GM23248 (cell line): Measurements from ENCODE around the gene TEAD1. TPM values are rescaled to one million over a fixed set of nuclear protein-coding genes. Genes with fewer than 3 reads are reported as not detected.

Source experiments
- DNase-seq: peaks from one replicate; pipeline ENCODE4 v3.0.0-alpha.2; 2015
- H2AFZ ChIP-seq: fragments of 200-600 bp; sonication (generic); 2 replicates; pipeline ENCODE4 v1.6.1; 2016; ENCODE audit warnings: antibody characterized with exemption
- H3F3A ChIP-seq: fragments of 200-600 bp; sonication (generic); 2 replicates; pipeline ENCODE4 v1.6.1; 2016; ENCODE audit warnings: mild to moderate bottlenecking, antibody characterized with exemption, mixed run types; ENCODE audit not compliant: insufficient read depth
- H3K27ac ChIP-seq: fragments of 200-600 bp; sonication (generic); 2 replicates; pipeline ENCODE4 v1.5.1; 2016; ENCODE audit warnings: mild to moderate bottlenecking
- H3K27me3 ChIP-seq: fragments of 200-600 bp; sonication (generic); replicated peaks from 2 replicates; pipeline ENCODE4 v1.6.1; 2016; ENCODE audit warnings: mild to moderate bottlenecking; ENCODE audit not compliant: insufficient read depth
- H3K36me3 ChIP-seq: fragments of 200-600 bp; sonication (generic); 2 replicates; pipeline ENCODE4 v1.6.1; 2016; ENCODE audit warnings: low read depth, mild to moderate bottlenecking
- H3K4me1 ChIP-seq: fragments of 200-600 bp; sonication (generic); 2 replicates; pipeline ENCODE4 v1.6.1; 2016; ENCODE audit warnings: mild to moderate bottlenecking; ENCODE audit not compliant: insufficient read depth
- H3K4me2 ChIP-seq: fragments of 200-600 bp; sonication (generic); one replicate; pipeline ENCODE4 v1.6.1; 2016; ENCODE audit warnings: mild to moderate bottlenecking; ENCODE audit not compliant: unreplicated experiment
- H3K4me3 ChIP-seq: fragments of 200-600 bp; sonication (generic); 2 replicates; pipeline ENCODE4 v1.5.1; 2016; ENCODE audit warnings: mild to moderate bottlenecking
- H3K79me2 ChIP-seq: fragments of 200-600 bp; sonication (generic); 2 replicates; pipeline ENCODE4 v1.6.1; 2016; ENCODE audit warnings: mild to moderate bottlenecking; ENCODE audit not compliant: insufficient read depth
- H3K9ac ChIP-seq: fragments of 200-600 bp; sonication (generic); 2 replicates; pipeline ENCODE4 v1.6.1; 2016; ENCODE audit warnings: mild to moderate bottlenecking
- H3K9me2 ChIP-seq: fragments of 200-600 bp; sonication (generic); 2 replicates; pipeline ENCODE4 v1.6.1; 2016; ENCODE audit warnings: mixed run types, mild to moderate bottlenecking, moderate library complexity; ENCODE audit not compliant: insufficient read depth
- H3K9me3 ChIP-seq: fragments of 200-600 bp; sonication (generic); one replicate; pipeline ENCODE4 v1.6.1; 2017; ENCODE audit warnings: low read depth
- H4K20me1 ChIP-seq: fragments of 200-600 bp; sonication (generic); 2 replicates; pipeline ENCODE4 v1.6.0; 2016; ENCODE audit not compliant: insufficient read depth
- EZH2 ChIP-seq: fragments of 200-600 bp; sonication (generic); IDR thresholded peaks from 2 replicates; pipeline ENCODE4 v1.6.1; 2018; ENCODE audit warnings: antibody characterized with exemption, mild to moderate bottlenecking; ENCODE audit not compliant: insufficient read depth, poor library complexity, severe bottlenecking
- EZH2phosphoT487 ChIP-seq: fragments of 200-600 bp; sonication (generic); IDR thresholded peaks from 2 replicates; pipeline ENCODE4 v1.6.1; 2018; ENCODE audit warnings: antibody characterized with exemption, moderate library complexity, mild to moderate bottlenecking, low read depth; ENCODE audit not compliant: insufficient read depth
- WGBS, 2 experiments: methylation state at CpG; one replicate each; pipeline ENCODE4 v1.1.6; 2015 to 2017; ENCODE audit warnings: low lambda C conversion rate in 2 of 2, low coverage in 1 of 2; ENCODE audit errors: missing lambda C conversion rate in 2 of 2; 5-methylcytosine and 5-hydroxymethylcytosine counted together
- in situ Hi-C: fragments of 300-500 bp; cut with MboI; formaldehyde crosslinking; loops from 2 replicates; pipeline ENCODE4 v1.15.0; 2020
- polyA plus RNA-seq: library from polyadenylated mRNA; unstranded; fragments of >200 nt; fragmentation: Nextera tagmentation; extraction: Ambion mirVana; gene quantifications from 2 replicates; pipeline ENCODE4 v1.2.1, GENCODE V29; 2016
- total RNA-seq: library from RNA; depleted of rRNA; stranded (reverse); fragments of >200 nt; shearing (Covaris generic); gene quantifications from 2 replicates; pipeline ENCODE4 v1.2.3, GENCODE V29; 2014

The TEAD1 gene
- total and polyA plus RNA-seq, 2 experiments from 2014 or later, result 52.3 to 144 TPM

DNA sequence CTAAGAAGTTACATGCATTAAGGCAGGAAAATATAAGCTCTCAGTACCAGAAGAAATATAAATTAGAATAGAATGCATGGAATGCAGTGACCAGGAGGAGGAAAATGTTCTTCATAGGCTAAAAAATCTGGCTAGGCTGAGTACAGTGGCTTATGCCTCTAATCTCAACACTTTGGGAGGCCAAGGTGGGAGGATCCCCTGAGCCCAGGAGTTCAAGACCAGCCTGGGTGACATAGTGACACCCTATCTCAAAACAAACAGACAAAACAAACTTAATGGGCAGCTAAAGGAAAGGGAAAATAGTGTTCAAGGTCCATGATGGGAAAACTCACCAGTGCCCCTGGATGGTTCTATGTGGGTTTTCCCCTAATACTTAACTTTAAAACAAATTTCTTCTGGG is 256.6 kb downstream of the TEAD1 start:
- Histone ChIP-seq H3K4me2 (no peak overlapping the region), H3K27ac (no peak overlapping the region), H3K9me2 (no peaks in the 10 kb centered on the region), H3F3A (peaks cover 12% of the 10 kb centered on the region; the same call in 1 of the 2 replicates), H3K27me3 (no peaks in the 10 kb centered on the region), H3K9me3 (no peaks in the 10 kb centered on the region), H2AFZ (no peak overlapping the region), H3K36me3 (peaks cover 34% of the 10 kb centered on the region), H3K4me3 (no peak overlapping the region), H4K20me1 (no peaks in the 10 kb centered on the region), H3K4me1 (peaks cover 13% of the 10 kb centered on the region; the same call in 1 of the 2 replicates), H3K79me2 (peaks cover 42% of the 10 kb centered on the region), H3K9ac (no peak overlapping the region)
- TF ChIP-seq EZH2phosphoT487, result no peak
- TF ChIP-seq EZH2, result no peak
- DNase-seq, result no peak
- in situ Hi-C loops, result no loop called here

DNA sequence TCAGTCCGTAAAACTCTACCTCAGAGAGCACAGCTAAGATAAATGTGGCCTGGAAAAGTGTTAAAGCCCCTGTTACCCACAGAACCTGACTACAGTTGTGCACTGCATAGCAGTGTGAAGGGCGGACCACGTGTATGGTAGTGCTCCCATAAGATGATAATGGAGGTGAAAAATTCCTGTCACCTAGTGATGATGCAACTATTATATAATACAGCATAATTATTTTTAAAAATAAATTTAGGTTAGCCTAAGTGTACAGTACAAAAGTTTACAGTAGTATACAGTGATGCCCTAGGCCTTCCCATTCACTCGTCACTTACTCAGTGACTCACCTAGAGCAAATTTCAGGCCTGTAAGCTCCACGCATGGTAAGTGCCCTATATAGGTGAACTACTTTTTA is 258.3 kb downstream of the TEAD1 start:
- DNase-seq, result no peak
- peaks cover 12% of the 10 kb centered on the region; the same call in 1 of the 2 replicates for H3F3A ChIP-seq
- H3K79me2 ChIP-seq, result peaks cover 34% of the 10 kb centered on the region
- H3K4me2 ChIP-seq, result no peak overlapping the region
- H3K9ac ChIP-seq, result no peak overlapping the region
- no peaks in the 10 kb centered on the region for H3K9me2 ChIP-seq
- WGBS, 2 experiments, result 96 to 97% methylated on average over 5 of the region's 5 CpGs
- no peaks in the 10 kb centered on the region for H3K27me3 ChIP-seq
- H2AFZ ChIP-seq, result no peak overlapping the region
- H4K20me1 ChIP-seq, result no peaks in the 10 kb centered on the region
- H3K9me3 ChIP-seq, result no peaks in the 10 kb centered on the region
- H3K36me3 ChIP-seq, result peaks cover 39% of the 10 kb centered on the region
- TF ChIP-seq EZH2 (no peak), EZH2phosphoT487 (no peak)
- H3K4me3 ChIP-seq, result no peak overlapping the region
- H3K4me1 ChIP-seq, result peaks cover 13% of the 10 kb centered on the region; the same call in 1 of the 2 replicates
- in situ Hi-C loops, result no loop called here
- no peak overlapping the region for H3K27ac ChIP-seq

DNA sequence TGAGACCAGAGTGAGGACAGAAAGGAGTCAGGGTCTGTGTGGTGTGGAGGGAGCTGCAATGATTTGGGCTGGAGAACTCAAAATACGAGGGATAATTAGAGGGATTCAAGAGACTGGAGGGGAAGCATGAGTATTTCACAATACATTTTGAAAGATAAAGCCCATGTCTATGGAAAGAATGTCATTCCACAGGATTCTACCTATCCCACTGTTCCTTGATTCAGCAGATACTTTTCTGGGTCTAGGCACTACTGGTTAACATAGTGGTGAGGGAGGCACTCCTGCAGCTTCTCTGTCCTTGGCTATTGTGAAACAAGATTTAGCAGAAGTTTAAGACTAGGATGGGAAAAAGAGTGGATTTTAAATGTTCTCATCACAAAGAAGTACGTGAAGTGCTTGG is 262.0 kb downstream of the TEAD1 start:
- WGBS, 2 experiments, result 96 to 98% methylated on average over 2 of the region's 2 CpGs
- no peak overlapping the region for H3K4me2 ChIP-seq
- H3K4me3 ChIP-seq, result no peak overlapping the region
- TF ChIP-seq EZH2, result no peak
- no peak for TF ChIP-seq EZH2phosphoT487
- H3K79me2 ChIP-seq, result peaks cover 11% of the 10 kb centered on the region; the same call in 1 of the 2 replicates
- no peaks in the 10 kb centered on the region for H3K9me3 ChIP-seq
- H3F3A ChIP-seq, result no peaks in the 10 kb centered on the region
- peaks cover 59% of the 10 kb centered on the region for H3K36me3 ChIP-seq
- H4K20me1 ChIP-seq, result no peaks in the 10 kb centered on the region
- in situ Hi-C loops, result no loop called here
- H3K4me1 ChIP-seq, result 0 out of 2 replicates have a peak, but pooled peaks cover 5% of the 10 kb centered on the region
- H3K27ac ChIP-seq, result no peak overlapping the region
- H3K27me3 ChIP-seq, result no peaks in the 10 kb centered on the region
- no peak overlapping the region for H2AFZ ChIP-seq
- no peaks in the 10 kb centered on the region for H3K9me2 ChIP-seq
- no peak overlapping the region for H3K9ac ChIP-seq
- DNase-seq, result no peak

DNA sequence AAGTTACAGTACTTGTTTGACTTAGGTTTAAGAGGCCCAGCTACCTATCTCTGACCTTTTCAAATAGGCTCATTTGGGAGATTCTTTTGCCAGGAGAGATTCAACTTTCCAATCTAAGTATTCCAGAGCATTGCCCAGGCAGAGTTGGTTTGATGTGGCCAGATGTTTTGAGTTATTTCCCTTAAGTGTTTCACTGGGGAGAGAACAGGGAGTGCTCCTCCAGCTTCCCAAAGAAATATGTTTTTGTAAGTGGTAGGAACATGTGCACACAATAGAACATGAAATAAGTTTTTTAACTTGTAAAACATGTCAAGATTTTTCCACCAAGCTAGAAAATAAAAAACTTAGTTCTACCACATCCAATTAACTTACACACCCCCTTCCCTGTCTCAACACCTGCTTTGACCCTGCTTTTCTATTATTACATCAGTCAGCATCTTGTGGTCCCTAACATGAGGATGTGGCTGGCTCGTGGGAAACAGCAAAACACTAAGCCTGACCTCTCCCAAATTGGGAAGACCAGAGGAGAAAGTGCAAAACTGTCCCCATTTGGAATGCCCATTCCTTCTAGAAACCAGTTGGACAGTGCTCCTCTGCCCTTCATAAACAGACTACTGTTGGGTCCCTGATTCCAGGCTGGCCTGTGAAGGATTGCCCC is 264.5 kb downstream of the TEAD1 start:
- H3K4me3 ChIP-seq, result no peak overlapping the region
- no peaks in the 10 kb centered on the region for H4K20me1 ChIP-seq
- 69% methylated on average over 1 of the region's 1 CpG for WGBS, 2 experiments
- peaks cover 65% of the 10 kb centered on the region for H3K36me3 ChIP-seq
- no peak overlapping the region for H3K9ac ChIP-seq
- no peaks in the 10 kb centered on the region for H3K9me3 ChIP-seq
- no peaks in the 10 kb centered on the region for H3K4me1 ChIP-seq
- in situ Hi-C loops, result no loop called here
- H3F3A ChIP-seq, result peaks cover 5% of the 10 kb centered on the region; the same call in 1 of the 2 replicates
- TF ChIP-seq EZH2, result no peak
- no peak for TF ChIP-seq EZH2phosphoT487
- no peak overlapping the region for H3K4me2 ChIP-seq
- H3K27ac ChIP-seq, result no peak overlapping the region
- no peak for DNase-seq
- H3K27me3 ChIP-seq, result no peaks in the 10 kb centered on the region
- no peak overlapping the region for H2AFZ ChIP-seq
- H3K9me2 ChIP-seq, result no peaks in the 10 kb centered on the region
- H3K79me2 ChIP-seq, result 0 out of 2 replicates have a peak, but pooled peaks cover 4% of the 10 kb centered on the region
